ENCODE results near the gene TCF12.

TCF12 gene

GRCh38 chr15:56892659-56893363, 25.6 kb upstream of the TCF12 start:
- Histone ChIP-seq H3K9me3 (no peaks in the 10 kb centered on the region), H3K36me3 (replicated peaks) (no peaks in the 10 kb centered on the region), H3K27me3 (ENCODE audit: low read depth) (no peaks in the 10 kb centered on the region), H3K4me1 (peaks cover 4% of the 10 kb centered on the region), H3K4me3 (no peak overlapping the region)
- in situ Hi-C loops (cut with MboI; ENCODE audit: low sequenced_read_pairs): no loop called here
- DNase-seq (ENCODE audit: low spot score in 2 of 2): no peak

GRCh38 chr15:56893364-56893678, 25.1 kb upstream of the TCF12 start:
- Histone ChIP-seq H3K4me3 (no peak overlapping the region), H3K27me3 (ENCODE audit: low read depth) (no peaks in the 10 kb centered on the region), H3K4me1 (no peaks in the 10 kb centered on the region), H3K9me3 (no peaks in the 10 kb centered on the region), H3K36me3 (replicated peaks) (no peaks in the 10 kb centered on the region)
- no peak for DNase-seq (ENCODE audit: low spot score in 2 of 2)
- in situ Hi-C loops (cut with MboI; ENCODE audit: low sequenced_read_pairs): no loop called here

GRCh38 chr15:56894601-56895000, 23.8 kb upstream of the TCF12 start:
- H3K36me3 ChIP-seq (replicated peaks): no peaks in the 10 kb centered on the region
- no peak overlapping the region for H3K4me3 ChIP-seq
- no peaks in the 10 kb centered on the region for H3K4me1 ChIP-seq
- no peaks in the 10 kb centered on the region for H3K9me3 ChIP-seq
- no peaks in the 10 kb centered on the region for H3K27me3 ChIP-seq (ENCODE audit: low read depth)
- in situ Hi-C loops (cut with MboI; ENCODE audit: low sequenced_read_pairs): no loop called here
- no peak for DNase-seq (ENCODE audit: low spot score in 2 of 2)

GRCh38 chr15:56901931-56902330, 16.5 kb upstream of the TCF12 start:
- H3K4me3 ChIP-seq: no peak overlapping the region
- no peak for DNase-seq (ENCODE audit: low spot score in 2 of 2)
- no peaks in the 10 kb centered on the region for H3K27me3 ChIP-seq (ENCODE audit: low read depth)
- in situ Hi-C loops (cut with MboI; ENCODE audit: low sequenced_read_pairs): no loop called here
- H3K36me3 ChIP-seq (replicated peaks): no peaks in the 10 kb centered on the region
- peaks cover 7% of the 10 kb centered on the region for H3K4me1 ChIP-seq
- no peaks in the 10 kb centered on the region for H3K9me3 ChIP-seq

GRCh38 chr15:56906766-56907165, 11.7 kb upstream of the TCF12 start:
- Histone ChIP-seq H3K4me3 (no peak overlapping the region), H3K27me3 (ENCODE audit: low read depth) (no peaks in the 10 kb centered on the region), H3K9me3 (no peaks in the 10 kb centered on the region; the same call in 1 of the 2 replicates), H3K4me1 (peaks cover 14% of the 10 kb centered on the region), H3K36me3 (replicated peaks) (no peaks in the 10 kb centered on the region)
- no peak for DNase-seq (ENCODE audit: low spot score in 2 of 2)
- in situ Hi-C loops (cut with MboI; ENCODE audit: low sequenced_read_pairs): no loop called here

- Histone ChIP-seq H3K4me1 (peaks cover 14% of the 10 kb centered on the region), H3K4me3 (no peak overlapping the region), H3K36me3 (replicated peaks) (no peaks in the 10 kb centered on the region), H3K27me3 (ENCODE audit: low read depth) (no peaks in the 10 kb centered on the region), H3K9me3 (no peaks in the 10 kb centered on the region; the same call in 1 of the 2 replicates)
- DNase-seq (ENCODE audit: low spot score in 2 of 2): peak in 1 of 2 experiments; percentile 35
- in situ Hi-C loops (cut with MboI; ENCODE audit: low sequenced_read_pairs): no loop called here
These were observed 7.6 kb upstream of the TCF12 start for GRCh38 chr15:56910801-56911200.

GRCh38 chr15:56913241-56913640, 5.2 kb upstream of the TCF12 start:
- peaks cover 8% of the 10 kb centered on the region; the same call in 1 of the 2 replicates for H3K9me3 ChIP-seq
- no peaks in the 10 kb centered on the region for H3K27me3 ChIP-seq (ENCODE audit: low read depth)
- H3K4me1 ChIP-seq: peaks cover 16% of the 10 kb centered on the region
- in situ Hi-C loops (cut with MboI; ENCODE audit: low sequenced_read_pairs): no loop called here
- H3K36me3 ChIP-seq (replicated peaks): no peaks in the 10 kb centered on the region
- DNase-seq (ENCODE audit: low spot score in 2 of 2): no peak
- H3K4me3 ChIP-seq: no peak overlapping the region

GRCh38 chr15:56913670-56914069, 4.8 kb upstream of the TCF12 start:
- 0 out of 2 replicates have a peak, but pooled peaks cover 2% of the 10 kb centered on the region for H3K36me3 ChIP-seq (replicated peaks)
- peaks cover 16% of the 10 kb centered on the region for H3K4me1 ChIP-seq
- in situ Hi-C loops (cut with MboI; ENCODE audit: low sequenced_read_pairs): no loop called here
- no peak for DNase-seq (ENCODE audit: low spot score in 2 of 2)
- H3K9me3 ChIP-seq: peaks cover 8% of the 10 kb centered on the region; the same call in 1 of the 2 replicates
- no peak overlapping the region for H3K4me3 ChIP-seq
- H3K27me3 ChIP-seq (ENCODE audit: low read depth): no peaks in the 10 kb centered on the region

GRCh38 chr15:56915888-56916287, 2.6 kb upstream of the TCF12 start:
- Histone ChIP-seq H3K36me3 (replicated peaks) (0 out of 2 replicates have a peak, but pooled peaks cover 6% of the 10 kb centered on the region), H3K27me3 (ENCODE audit: low read depth) (no peaks in the 10 kb centered on the region), H3K4me3 (no peak overlapping the region), H3K9me3 (peaks cover 8% of the 10 kb centered on the region; the same call in 1 of the 2 replicates), H3K4me1 (peaks cover 20% of the 10 kb centered on the region)
- no peak for DNase-seq (ENCODE audit: low spot score in 2 of 2)
- in situ Hi-C loops (cut with MboI; ENCODE audit: low sequenced_read_pairs): no loop called here

GRCh38 chr15:56916825-56917477, 1.5 kb upstream of the TCF12 start:
- H3K4me3 ChIP-seq: no peak overlapping the region; the same call in 1 of the 2 replicates
- no peaks in the 10 kb centered on the region for H3K27me3 ChIP-seq (ENCODE audit: low read depth)
- peaks cover 8% of the 10 kb centered on the region; the same call in 1 of the 2 replicates for H3K9me3 ChIP-seq
- H3K36me3 ChIP-seq (replicated peaks): peaks cover 7% of the 10 kb centered on the region; the same call in 1 of the 2 replicates
- H3K4me1 ChIP-seq: peaks cover 31% of the 10 kb centered on the region
- in situ Hi-C loops (cut with MboI; ENCODE audit: low sequenced_read_pairs): no loop called here
- no peak for DNase-seq (ENCODE audit: low spot score in 2 of 2)

- no peaks in the 10 kb centered on the region for H3K27me3 ChIP-seq (ENCODE audit: low read depth)
- peaks cover 8% of the 10 kb centered on the region; the same call in 1 of the 2 replicates for H3K9me3 ChIP-seq
- in situ Hi-C loops (cut with MboI; ENCODE audit: low sequenced_read_pairs): no loop called here
- H3K4me1 ChIP-seq: peaks cover 36% of the 10 kb centered on the region
- peak overlapping the region; percentile 96 for H3K4me3 ChIP-seq
- DNase-seq (ENCODE audit: low spot score in 2 of 2): no peak
- peaks cover 11% of the 10 kb centered on the region; the same call in 1 of the 2 replicates for H3K36me3 ChIP-seq (replicated peaks)
These were observed 795 bp upstream of the TCF12 start for GRCh38 chr15:56917652-56918045.

- in situ Hi-C loops (cut with MboI; ENCODE audit: low sequenced_read_pairs): no loop called here
- peak overlapping the region; percentile 96 for H3K4me3 ChIP-seq
- H3K4me1 ChIP-seq: peaks cover 49% of the 10 kb centered on the region
- DNase-seq (ENCODE audit: low spot score in 2 of 2): peak; percentile 51 to 64
- no peaks in the 10 kb centered on the region for H3K27me3 ChIP-seq (ENCODE audit: low read depth)
- peaks cover 8% of the 10 kb centered on the region; the same call in 1 of the 2 replicates for H3K9me3 ChIP-seq
- H3K36me3 ChIP-seq (replicated peaks): peaks cover 17% of the 10 kb centered on the region
These were observed 676 bp downstream of the TCF12 start for GRCh38 chr15:56919031-56919608.

GRCh38 chr15:56919609-56920366, 1.3 kb downstream of the TCF12 start:
- Histone ChIP-seq H3K9me3 (peaks cover 8% of the 10 kb centered on the region; the same call in 1 of the 2 replicates), H3K4me1 (peaks cover 55% of the 10 kb centered on the region), H3K4me3 (peak overlapping the region; percentile 96), H3K27me3 (ENCODE audit: low read depth) (no peaks in the 10 kb centered on the region), H3K36me3 (replicated peaks) (peaks cover 22% of the 10 kb centered on the region)
- in situ Hi-C loops (cut with MboI; ENCODE audit: low sequenced_read_pairs): no loop called here
- peak in 1 of 2 experiments; percentile 52 for DNase-seq (ENCODE audit: low spot score in 2 of 2)
